Tongue (tissue), 2 donors: ENCODE data around the gene MRPL34. TPM values are rescaled to one million over a fixed set of nuclear protein-coding genes. Genes with fewer than 3 reads are reported as not detected.
A peak's percentile ranks its signal among the peaks of the same experiment; 100 is the strongest.

ENCODE experiments used
- DNase-seq: peaks from one replicate; pipeline ENCODE4 v3.0.0-alpha.2; 2015
- total RNA-seq: library from RNA; depleted of rRNA; stranded (reverse); fragments of >200 nt; gene quantifications from one replicate; pipeline ENCODE4 v1.2.3, GENCODE V29; 2014

Gene MRPL34
- total RNA-seq, 1 donor from 2014 or later = 38.9 TPM

DNA sequence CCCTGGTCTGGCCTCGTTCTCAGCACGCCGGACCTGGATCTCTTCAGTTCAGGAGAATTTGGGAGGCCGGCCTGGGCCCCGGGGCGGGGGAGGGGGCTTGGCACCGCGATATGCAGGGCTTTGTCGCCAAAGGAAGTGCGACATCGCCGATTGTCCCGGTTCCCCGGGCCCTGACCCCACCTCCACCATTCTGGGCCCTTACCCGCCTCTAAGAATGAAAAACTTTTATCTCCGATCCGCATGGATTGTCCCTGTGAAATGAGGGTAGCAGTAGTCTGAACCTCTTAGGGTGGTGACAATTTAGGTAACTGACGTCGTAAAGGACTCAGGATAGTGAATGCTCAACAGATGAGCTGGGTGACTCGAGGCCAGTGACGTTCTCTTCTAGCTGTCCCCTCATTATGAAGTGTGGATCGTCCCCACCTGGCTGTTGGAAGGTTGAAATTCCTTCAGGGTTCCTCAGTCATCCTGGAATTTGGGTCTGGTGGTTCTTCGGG, 4.3 kb downstream of the MRPL34 start:
- no peak for DNase-seq

DNA sequence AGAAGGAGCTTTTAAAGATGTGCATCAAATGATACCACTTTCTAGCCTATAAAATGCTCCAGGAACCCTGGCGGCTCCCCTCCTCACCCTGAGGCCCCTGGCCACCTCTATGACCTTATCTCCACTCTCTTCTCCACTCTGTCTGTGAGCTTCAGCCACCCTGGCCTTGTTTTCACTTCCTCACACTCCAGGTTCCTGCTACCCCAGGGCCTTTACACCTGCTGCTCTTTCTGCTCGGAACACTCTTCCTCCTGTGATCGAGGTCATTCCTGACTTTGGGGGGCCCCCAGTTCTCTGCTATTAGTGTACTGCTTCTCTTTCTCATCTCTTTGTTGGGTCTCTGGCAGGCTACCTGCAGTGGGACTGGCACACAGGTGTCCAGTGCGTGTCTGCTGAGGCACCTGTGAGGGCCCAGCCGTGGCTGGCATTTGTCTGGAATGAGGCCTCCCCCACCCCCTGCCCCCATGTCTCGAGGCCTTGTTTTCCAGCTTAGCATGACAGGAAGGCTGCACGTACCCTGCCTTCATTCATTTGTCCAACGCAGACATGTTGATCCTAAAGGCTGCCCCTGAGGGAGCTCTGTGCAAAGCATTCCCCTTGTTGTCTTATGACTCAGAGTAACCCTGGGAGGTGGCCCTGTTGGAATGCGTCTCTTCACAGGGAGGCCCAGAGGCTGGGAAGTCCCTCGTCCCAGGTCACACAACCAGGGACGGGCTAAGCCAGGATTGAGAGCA, 6.0 kb downstream of the MRPL34 start:
- no peak for DNase-seq

GRCh38 chr19:17312189-17313113, 6.8 kb downstream of the MRPL34 start:
- DNase-seq = no peak

GRCh38 chr19:17314007-17314593, 8.4 kb downstream of the MRPL34 start:
- no peak for DNase-seq

- no peak for DNase-seq
These were observed 13.3 kb downstream of the MRPL34 start for GRCh38 chr19:17318966-17319365.

DNA sequence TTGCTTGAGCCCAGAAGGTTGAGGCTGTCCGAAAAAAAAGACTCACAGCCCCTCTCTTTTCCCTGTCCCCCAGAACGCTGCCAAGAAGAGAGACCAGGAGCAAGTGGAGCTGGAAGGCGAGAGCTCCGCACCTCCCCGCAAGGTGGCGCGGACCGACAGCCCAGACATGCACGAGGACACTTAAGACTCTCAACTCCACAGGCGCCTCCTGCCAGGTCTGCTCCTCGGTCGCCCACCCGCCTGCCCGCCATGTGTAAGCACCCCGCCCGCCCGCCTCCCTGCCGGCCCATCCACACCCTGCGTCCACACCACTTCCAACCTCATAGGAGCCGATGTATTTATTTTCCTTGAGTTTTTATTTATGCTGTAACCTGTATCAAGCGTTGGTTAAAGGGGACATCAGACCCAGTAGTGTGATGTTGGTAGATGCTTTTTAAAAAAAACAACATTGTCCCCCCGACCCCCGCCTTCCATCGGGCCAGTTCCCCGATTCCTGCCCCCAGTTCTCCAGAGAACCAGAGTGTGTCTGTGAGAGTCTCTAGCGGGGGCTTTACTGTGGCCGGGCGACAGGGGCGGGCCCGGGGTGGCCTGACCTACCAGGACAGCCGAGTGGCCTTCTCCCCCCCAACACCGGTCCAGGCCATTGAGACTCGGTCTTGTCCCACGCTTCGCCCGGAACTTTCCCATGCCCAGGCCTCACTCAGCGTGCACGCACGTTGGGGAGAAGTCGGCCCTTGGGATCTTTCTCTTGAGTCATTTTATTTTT, 14.0 kb downstream of the MRPL34 start:
- DNase-seq = no peak

DNA sequence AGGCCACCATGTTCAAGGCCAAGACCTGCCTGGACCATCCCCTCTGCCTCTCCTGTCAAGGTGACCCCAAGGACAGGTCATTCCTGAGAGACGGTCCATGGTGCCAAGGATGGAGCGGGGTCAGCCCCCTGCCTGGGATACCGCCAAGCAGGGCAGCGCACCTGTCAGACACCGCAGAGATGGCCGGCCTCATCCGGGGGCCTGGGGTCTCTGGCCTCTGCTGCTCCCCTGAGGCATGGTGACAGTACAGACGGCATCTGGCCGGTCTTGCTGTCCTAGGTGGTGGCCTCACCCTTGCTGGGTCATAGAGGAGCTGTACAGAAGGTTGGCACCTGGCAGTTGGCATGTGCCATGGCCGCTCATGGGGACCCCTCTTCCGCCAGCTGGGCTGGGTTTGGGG, 14.8 kb downstream of the MRPL34 start:
- DNase-seq = no peak

GRCh38 chr19:17321655-17322489, 16.2 kb downstream of the MRPL34 start:
- DNase-seq = no peak

GRCh38 chr19:17322854-17323253, 17.2 kb downstream of the MRPL34 start:
- DNase-seq = no peak

DNA sequence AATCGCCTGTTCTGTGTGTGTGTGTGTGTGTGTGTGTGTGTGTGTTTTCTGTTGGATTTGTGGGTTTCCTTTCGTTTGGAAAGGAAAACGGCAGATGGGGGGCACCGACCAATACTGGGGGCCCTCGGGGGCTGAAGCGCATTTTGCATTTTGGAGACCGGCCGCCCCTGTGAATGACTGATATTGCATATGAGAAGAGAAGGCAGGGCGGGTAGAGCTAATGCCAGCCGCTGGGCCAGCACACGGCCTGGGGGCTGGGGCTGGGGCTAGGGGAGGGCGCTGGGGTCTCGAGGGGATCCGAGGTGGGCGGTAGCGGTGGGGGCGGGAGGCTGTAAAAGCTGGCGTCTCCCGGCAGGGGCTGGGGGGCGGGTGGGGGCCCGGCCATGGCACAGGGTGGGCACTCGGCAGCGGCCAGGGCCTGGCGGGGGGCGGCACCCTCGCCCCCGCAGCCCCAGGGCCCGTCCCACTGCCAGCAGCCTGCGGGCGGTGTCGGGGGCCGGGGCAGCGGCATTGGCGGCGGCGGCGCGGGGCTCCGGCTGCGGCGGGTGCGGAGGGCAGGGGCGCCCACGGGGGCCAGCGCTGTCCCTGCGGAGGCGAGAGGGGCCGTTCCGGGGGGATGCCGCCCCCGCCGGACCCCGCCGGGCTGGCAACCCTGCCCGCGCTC, 17.8 kb downstream of the MRPL34 start:
- DNase-seq = no peak

DNA sequence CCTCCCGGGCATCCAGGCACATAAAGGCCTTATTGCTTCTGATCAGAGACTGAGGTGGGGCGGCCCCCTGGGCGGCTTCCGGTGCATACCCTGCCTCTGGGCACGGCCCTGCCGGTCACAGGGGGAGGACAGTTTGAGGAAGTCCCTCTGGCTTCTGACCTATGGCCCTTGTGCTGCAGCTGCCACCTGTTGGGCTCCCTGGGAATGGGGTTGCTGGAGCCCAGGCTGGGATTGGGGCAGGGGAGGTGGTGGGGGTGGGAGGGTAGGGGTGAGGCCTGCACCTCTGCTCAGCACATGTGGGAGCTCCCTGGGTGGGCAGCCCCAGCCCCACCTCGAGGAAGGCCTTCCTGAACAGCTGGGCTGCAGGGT, 18.3 kb downstream of the MRPL34 start:
- no peak for DNase-seq

DNA sequence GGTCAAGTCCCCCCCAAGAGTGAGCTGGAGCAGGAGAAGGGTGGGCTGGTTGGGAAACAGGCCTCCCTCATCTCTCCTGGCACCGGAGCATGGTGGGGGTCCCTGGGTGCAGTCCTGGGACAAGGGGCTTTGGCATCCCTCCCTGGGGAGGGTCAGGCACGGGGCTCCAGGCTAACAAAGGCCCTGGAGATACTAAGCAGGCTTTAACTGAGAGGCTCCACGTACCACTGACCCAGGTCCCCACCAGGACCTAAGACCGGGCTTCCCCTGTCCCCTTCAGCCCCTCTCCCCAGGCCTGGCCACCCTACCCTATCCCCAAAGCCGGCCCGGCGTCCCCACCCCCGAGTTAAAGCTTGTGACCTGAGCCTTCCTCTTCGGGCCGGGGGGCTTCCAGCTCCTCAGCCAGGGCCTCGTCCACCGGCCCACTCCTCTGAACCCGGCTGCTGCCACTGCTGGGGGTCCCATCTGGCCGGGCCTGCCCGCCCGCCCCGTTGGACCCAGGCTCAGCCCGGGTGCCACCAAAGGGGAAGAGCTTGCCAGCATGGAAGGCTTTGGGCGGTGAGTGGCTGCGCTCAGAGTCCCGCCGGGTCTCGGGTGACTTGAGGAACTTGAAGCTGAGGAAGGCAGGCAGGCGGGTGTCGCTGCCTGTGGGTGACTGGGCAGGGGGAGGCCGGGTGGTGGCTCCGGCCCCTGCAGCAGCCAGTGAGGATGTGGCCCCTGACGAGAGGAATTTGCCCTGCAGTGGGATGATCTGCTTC, 18.9 kb downstream of the MRPL34 start:
- DNase-seq = no peak

GRCh38 chr19:17325133-17325532, 19.5 kb downstream of the MRPL34 start:
- no peak for DNase-seq

DNA sequence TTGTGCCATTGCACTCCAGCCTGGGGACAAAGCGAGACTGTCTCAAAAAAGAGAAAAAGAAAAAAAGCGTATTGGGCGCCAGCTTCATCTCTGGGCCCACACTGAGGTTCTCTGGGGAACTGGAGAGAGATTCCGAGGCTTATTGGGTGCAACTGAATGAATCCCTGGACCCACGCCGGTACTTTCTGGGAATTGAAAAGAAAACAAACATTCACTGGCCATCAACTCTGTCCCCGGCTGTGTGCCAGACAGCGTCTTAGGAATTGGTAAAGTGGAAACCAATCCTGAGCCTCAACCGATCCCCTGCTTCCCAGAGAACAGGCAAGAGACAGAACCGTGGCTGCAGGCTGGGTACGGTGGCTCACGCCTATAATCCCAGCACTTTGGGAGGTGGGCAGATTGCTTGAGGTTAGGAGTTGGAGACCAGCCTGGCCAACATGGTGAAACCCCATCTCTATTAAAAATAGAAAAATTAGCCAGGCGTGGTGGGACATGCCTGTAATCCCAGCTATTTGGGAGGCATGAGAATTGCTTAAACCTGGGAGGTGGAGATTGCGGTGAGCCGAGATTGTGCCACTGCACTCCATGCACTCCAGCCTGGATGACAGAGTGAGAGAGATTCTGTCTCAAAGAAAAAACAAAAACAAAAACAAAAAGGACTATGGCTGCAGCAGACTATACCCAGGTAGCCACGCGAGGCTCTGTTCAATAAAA, 20.4 kb downstream of the MRPL34 start:
- no peak for DNase-seq

GRCh38 chr19:17326595-17326966, 20.9 kb downstream of the MRPL34 start:
- DNase-seq = no peak

- DNase-seq = no peak
These were observed 21.5 kb downstream of the MRPL34 start for GRCh38 chr19:17327068-17327653.

DNA sequence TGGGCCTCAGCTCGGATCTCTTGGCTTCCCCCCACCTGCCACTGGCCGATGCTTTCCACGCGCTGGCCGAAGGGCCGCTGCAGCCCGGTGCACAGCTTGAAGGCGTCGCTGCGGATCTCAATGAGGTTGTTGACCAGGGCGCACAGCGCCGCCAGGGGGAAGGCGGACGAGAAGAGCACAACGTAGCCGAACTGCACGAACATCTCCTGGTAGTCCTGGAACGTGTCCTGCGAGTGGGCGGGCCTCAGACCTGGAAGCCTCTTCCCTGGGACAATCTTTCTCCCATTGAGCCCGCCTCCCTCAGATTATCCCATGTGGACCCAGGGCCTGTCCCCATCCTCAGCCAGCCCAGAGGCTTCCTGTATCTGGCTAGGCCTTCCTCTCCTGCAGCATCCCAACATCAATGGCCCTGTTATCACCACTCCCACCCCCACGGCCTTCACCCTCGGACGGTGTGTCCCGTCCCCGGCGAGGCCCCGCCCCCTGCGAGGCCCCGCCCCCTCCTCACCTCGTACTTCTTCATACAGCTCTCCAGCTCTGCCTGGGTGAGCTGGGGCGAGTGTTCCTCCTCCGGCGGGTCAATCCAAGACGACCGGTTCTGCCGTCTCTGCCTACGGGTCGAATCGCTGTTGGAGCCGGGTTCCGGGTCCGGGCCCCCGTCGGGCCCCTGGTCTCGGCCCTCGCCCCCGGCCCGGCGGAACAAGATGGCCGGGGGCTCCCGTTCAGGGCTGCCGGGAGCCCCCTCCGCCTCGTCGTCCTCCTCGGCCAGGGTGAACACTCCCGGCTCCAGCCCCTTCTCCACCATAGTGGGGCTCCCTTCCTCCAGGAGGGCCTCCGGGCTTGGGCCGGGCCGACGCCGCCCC, 22.2 kb downstream of the MRPL34 start:
- DNase-seq = peak; percentile 80
